ENCODE results near the gene MAPK8IP3. TPM values are rescaled to one million over a fixed set of nuclear protein-coding genes. Genes with fewer than 3 reads are reported as not detected.

Gene MAPK8IP3
- 169 TPM for total RNA-seq

GRCh38 chr16:1705688-1706385, at the start of gene MAPK8IP3:
MAPK8IP3 (plus strand) TSS chr16:1706195; CDS start chr16:1706340, 145 bp downstream.

GRCh38 chr16:1677942-1678499, 28.0 kb upstream of the MAPK8IP3 start, which contains the start of gene JPT2:
JPT2 (plus strand) TSS chr16:1678279; CDS start chr16:1678313, 34 bp downstream.

GRCh38 chr16:1771188-1771863, 65.3 kb downstream of the MAPK8IP3 start, which contains the start of gene NME3:
NME3 (minus strand) TSS chr16:1771543; CDS start chr16:1771534, 9 bp downstream.

GRCh38 chr16:1772362-1772907, 66.4 kb downstream of the MAPK8IP3 start, which contains the start of gene EME2:
EME2 (plus strand) TSS chr16:1772810; CDS start chr16:1773228, 418 bp downstream.

GRCh38 chr16:1772908-1773702, 67.1 kb downstream of the MAPK8IP3 start, which contains the start of gene MRPS34:
MRPS34 (minus strand) TSS chr16:1773134; CDS start chr16:1773119, 15 bp downstream.

GRCh38 chr16:1782408-1783264, 76.6 kb downstream of the MAPK8IP3 start, which contains the start of the genes NUBP2 and SPSB3:
NUBP2 (plus strand) TSS chr16:1782960; CDS start chr16:1783021, 61 bp downstream.
SPSB3 (minus strand) TSS chr16:1782571; CDS start chr16:1781483, 1,088 bp downstream.

GRCh38 chr16:1793578-1794220, 87.7 kb downstream of the MAPK8IP3 start, which contains the start of gene IGFALS:
IGFALS (minus strand) TSS chr16:1793705; CDS start chr16:1793652, 53 bp downstream.

Small RNA genes within 50 kb of the gene (small RNA-seq; reads per million reads assigned to genes)
- 0.09 reads per million for gene MIR3177 (ENCODE audit: low replicate concordance)

Other genes with a start within 250 kb of the MAPK8IP3 start
- 51.0 TPM for gene CLCN7, start 231.2 kb upstream of the MAPK8IP3 start, total RNA-seq
- gene PTX4, start 217.3 kb upstream of the MAPK8IP3 start, total RNA-seq, result not detected
- gene TELO2, start 212.8 kb upstream of the MAPK8IP3 start, total RNA-seq, result 23.8 TPM
- 2.8 TPM for gene TMEM204, start 172.5 kb upstream of the MAPK8IP3 start, total RNA-seq
- 65.4 TPM for gene IFT140, start 94.1 kb upstream of the MAPK8IP3 start, total RNA-seq
- gene CRAMP1, start 93.8 kb upstream of the MAPK8IP3 start, total RNA-seq, result 18.8 TPM
- gene JPT2, start 27.9 kb upstream of the MAPK8IP3 start, total RNA-seq, result 39.4 TPM
- gene NME3, start 65.3 kb downstream of the MAPK8IP3 start, total RNA-seq, result 26.9 TPM
- gene EME2, start 66.6 kb downstream of the MAPK8IP3 start, total RNA-seq, result 18.2 TPM
- 27.5 TPM for gene MRPS34, start 66.9 kb downstream of the MAPK8IP3 start, total RNA-seq
- 74.2 TPM for gene SPSB3, start 76.4 kb downstream of the MAPK8IP3 start, total RNA-seq
- gene NUBP2, start 76.8 kb downstream of the MAPK8IP3 start, total RNA-seq, result 46.6 TPM
- 0.31 TPM for gene IGFALS, start 87.5 kb downstream of the MAPK8IP3 start, total RNA-seq
- 59.5 TPM for gene HAGH, start 120.6 kb downstream of the MAPK8IP3 start, total RNA-seq
- 61.7 TPM for gene FAHD1, start 121.0 kb downstream of the MAPK8IP3 start, total RNA-seq
- not detected for gene MEIOB, start 166.0 kb downstream of the MAPK8IP3 start, total RNA-seq
- not detected for gene HS3ST6, start 212.2 kb downstream of the MAPK8IP3 start, total RNA-seq
- 3.1 TPM for gene MSRB1, start 237.0 kb downstream of the MAPK8IP3 start, total RNA-seq
- not detected for gene RPL3L, start 248.5 kb downstream of the MAPK8IP3 start, total RNA-seq

Data from parietal lobe (tissue), 2 donors.